Measurements from ENCODE around the gene ZNF26.
"Not testable (repeated sequence)": the region's sequence is repeated elsewhere in the genome, so short reads cannot be mapped to it uniquely, and the experiment has no call there.

The ZNF26 gene

GRCh38 chr12:132955094-132956010 is 30.8 kb upstream of the ZNF26 start:
- peak; percentile 68 for DNase-seq

DNA sequence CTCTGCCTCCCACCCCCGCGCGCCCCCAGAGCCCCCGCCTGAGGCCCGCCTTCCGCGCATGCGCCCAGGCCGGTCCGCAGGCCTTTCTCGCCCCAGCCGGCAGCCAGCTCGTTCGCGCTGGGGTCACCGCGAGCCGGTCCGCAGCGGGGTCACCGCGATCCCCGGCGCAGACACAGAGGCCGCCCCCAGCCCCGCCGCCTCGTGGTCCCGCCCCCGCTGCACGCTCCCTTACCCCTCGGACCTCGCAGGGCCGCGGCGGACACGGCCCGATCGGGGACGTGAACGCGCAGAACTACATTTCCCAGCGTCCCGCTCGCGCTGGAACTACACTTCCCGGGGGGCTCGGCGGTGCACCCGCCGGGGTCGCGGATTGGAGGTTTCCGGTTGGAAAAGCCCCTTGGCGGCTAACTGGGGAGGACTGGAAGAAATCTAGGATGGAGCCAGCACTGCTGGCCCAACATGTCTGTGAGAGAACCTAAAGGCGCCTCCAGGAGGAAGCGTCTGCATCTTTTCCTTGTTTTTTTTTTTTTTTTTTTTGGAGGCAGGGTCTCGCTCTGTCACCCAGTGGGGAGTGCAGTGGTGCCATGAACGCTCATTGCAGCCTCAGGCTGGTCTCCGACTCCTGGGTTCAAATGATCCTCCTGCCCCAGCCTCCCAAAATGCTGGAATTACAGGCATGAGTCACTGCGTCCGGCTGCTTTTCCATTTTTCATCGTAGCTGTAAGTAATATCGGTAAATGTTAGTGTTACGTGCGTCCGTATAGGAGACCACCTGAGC is 30.0 kb upstream of the ZNF26 start, which contains the start of gene ZNF605:
TSS of gene ZNF605 (minus strand) at position 296 of the 778 bp plus-strand sequence. CDS start 10,671 bp downstream, outside the sequence.
- DNase-seq = peak; percentile 96

DNA sequence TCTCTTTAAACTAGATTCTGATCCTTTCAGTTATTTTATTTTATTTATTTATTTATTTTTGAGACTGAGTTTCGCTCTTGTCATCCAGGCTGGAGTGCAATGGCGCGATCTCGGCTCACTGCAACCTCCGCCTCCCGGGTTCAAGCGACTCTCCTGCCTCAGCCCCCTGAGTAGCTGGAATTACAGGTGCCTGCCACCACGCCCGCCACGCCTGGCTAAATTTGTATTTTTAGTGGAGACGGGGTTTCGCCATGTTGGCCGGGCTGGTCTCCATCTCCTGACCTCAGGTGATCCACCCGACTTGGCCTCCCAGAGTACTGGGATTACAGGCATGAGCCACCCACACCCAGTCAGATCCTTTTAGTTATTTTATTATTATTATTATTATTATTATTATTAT is 24.4 kb upstream of the ZNF26 start:
- not testable (repeated sequence) for DNase-seq

DNA sequence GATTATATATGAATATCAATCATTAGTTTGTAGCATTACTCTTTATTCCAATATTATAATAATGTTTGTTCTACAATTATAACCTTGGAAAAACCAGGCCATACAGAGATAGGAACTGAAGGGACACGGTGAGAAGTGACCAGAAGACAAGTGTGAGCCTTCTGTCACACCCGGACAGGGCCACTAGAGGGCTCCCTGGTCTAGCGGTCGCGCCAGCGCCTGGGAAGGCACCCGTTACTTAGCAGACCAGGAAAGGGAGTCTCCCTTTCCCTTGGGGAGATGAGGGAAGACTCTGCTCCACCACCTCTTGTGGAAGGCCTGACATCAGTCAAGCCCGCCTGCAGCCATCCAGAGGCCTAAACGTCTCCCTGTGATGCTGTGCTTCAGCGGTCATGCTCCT is 22.2 kb upstream of the ZNF26 start:
- DNase-seq = not testable (repeated sequence)

- DNase-seq = no peak
Observed at GRCh38 chr12:132965796-132966195, 20.4 kb upstream of the ZNF26 start.

DNA sequence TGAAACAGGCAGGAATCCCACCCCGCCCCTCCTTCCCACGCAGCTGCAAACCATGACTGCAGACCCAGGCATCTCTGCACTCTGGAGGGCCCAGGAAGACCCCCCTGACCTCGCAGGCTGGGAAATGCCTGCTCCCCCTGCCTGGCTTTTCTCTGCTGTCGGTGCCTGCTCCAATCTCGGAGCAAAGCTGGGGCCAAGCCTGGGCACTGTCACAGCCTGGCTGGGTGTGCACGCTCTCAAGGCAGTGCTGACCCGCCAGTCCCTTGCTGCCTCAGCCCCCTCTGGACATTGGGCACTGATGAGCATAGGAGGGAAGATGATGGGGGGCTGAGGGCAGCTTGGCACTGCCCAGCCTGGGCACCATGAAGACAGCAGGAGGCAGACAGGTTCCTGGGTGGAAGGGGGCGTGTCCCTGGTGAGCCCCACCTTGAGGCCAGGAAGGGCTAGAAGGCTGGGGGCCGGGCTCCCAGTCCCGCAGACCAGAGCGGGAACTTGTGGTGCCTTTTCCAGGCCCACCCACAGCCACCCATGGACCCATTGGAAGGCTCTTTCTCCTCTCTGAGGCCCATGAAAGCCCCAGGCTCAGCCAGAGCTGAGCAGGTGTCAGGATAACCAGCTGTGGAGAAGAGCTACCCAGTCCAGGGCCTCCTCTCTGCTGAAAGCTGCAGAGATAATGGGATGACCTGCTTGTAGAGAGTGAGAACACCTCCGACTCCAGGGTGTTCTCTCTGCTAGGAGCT is 19.3 kb upstream of the ZNF26 start:
- DNase-seq = no peak

DNA sequence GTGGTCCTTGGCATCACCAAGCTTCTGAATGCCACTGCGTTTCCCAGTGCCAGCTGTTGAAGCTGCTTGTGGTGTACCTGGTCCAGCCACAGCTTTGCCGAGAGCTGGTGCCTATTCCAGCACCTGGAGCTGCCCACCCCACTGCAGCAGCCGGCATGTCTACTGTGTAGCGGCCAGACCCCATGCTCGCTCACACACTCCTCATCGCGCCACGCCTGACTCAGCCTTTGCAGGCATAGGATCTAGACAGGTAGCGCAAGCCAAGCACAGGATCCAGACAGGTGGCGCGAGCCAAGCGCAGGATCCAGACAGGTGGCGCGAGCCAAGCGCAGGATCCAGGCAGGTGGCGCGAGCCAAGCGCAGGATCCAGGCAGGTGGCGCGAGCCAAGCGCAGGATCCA is 18.4 kb upstream of the ZNF26 start:
- DNase-seq = no peak

GRCh38 chr12:132972374-132972773 is 13.8 kb upstream of the ZNF26 start:
- DNase-seq = no peak

DNA sequence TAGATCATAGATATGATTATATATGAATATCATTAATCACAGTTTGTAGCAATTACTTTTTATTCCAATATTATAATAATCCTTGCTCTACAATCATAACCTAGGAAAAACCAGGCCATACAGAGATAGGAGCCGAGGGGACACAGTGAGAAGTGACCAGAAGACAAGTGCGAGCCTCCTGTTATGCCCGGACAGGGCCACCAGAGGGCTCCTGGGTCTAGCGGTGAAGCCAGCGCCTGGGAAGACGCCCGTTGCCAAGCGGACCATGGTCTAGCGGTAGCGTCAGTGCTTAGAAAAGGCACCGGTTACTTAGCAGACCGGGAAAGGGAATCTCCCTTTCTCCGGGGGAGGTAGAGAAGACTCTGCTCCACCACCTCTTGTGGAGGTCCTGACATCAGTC is 9.3 kb upstream of the ZNF26 start:
- DNase-seq = not testable (repeated sequence)

- DNase-seq = no peak
Observed at GRCh38 chr12:132986885-132987225, 688 bp downstream of the ZNF26 start.

- no peak for DNase-seq
Observed at GRCh38 chr12:132998741-132999140, 12.6 kb downstream of the ZNF26 start.

DNA sequence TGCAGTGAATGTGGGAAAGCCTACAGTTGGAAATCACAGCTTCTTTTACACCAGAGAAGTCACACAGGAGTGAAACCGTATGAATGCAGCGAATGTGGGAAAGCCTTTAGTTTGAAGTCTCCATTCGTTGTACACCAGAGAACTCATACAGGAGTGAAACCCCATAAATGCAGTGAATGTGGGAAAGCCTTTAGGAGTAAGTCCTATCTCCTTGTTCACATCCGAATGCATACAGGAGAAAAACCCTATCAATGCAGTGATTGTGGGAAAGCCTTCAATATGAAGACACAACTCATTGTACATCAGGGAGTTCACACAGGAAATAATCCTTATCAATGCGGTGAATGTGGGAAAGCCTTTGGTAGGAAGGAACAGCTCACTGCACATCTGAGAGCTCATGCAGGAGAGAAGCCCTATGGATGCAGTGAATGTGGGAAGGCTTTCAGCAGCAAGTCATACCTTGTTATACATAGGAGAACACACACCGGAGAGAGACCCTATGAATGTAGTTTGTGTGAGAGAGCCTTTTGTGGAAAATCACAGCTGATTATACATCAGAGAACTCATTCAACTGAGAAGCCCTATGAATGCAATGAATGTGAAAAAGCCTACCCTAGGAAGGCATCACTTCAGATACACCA is 24.6 kb downstream of the ZNF26 start:
- no peak for DNase-seq

- no peak for DNase-seq
Observed at GRCh38 chr12:133023566-133023965, 37.4 kb downstream of the ZNF26 start.

- no peak for DNase-seq
Observed at GRCh38 chr12:133026996-133027395, 40.8 kb downstream of the ZNF26 start.

- DNase-seq = peak; percentile 99
Observed at GRCh38 chr12:133037207-133038005, 51.2 kb downstream of the ZNF26 start, which contains the start of gene ZNF84. Gene ZNF84, plus strand, starts transcription at chr12:133037509. Its CDS starts 3,959 bp downstream, at chr12:133041468.

GRCh38 chr12:133038118-133038709 is 52.0 kb downstream of the ZNF26 start:
- no peak for DNase-seq

- no peak for DNase-seq
Observed at GRCh38 chr12:133046698-133047097, 60.5 kb downstream of the ZNF26 start.

GRCh38 chr12:133057446-133057845 is 71.3 kb downstream of the ZNF26 start:
- DNase-seq = no peak

GRCh38 chr12:133058203-133059113 is 72.3 kb downstream of the ZNF26 start:
- no peak for DNase-seq

DNA sequence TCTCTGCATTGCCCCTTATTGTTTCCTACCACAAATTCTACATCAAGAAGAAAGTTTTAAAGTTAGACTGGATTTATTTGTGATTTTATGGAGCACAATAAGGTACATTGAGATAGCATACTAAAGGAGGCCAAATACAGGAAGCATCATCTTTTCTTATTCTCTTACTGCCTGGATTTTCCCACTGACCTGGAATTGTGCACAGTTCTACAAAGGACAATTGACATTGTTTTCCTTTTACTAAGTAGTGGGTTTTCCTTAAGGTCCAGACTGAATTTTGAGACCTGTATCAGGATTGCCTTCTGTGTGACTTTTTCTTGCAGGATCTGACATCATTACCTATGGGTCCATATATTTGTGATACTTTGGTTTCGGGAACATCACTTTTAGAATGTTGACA is 75.8 kb downstream of the ZNF26 start:
- no peak for DNase-seq
